ENCODE results near the gene HBQ1.
"Not testable (repeated sequence)": the region's sequence is repeated elsewhere in the genome, so short reads cannot be mapped to it uniquely, and the experiment has no call there.

Gene HBQ1

DNA sequence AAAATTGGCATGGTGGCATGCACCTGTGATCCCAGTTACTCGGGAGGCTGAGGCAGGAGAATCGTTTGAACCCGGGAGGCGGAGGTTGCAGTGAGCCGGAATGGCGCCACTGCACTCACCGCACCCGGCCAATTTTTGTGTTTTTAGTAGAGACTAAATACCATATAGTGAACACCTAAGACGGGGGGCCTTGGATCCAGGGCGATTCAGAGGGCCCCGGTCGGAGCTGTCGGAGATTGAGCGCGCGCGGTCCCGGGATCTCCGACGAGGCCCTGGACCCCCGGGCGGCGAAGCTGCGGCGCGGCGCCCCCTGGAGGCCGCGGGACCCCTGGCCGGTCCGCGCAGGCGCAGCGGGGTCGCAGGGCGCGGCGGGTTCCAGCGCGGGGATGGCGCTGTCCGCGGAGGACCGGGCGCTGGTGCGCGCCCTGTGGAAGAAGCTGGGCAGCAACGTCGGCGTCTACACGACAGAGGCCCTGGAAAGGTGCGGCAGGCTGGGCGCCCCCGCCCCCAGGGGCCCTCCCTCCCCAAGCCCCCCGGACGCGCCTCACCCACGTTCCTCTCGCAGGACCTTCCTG, at the start of gene HBQ1:
Gene HBQ1, plus strand, starts transcription at position 359 of the 575 bp plus-strand sequence. Its CDS starts 28 bp downstream, at position 387.
- DNase-seq, result peak; percentile 28

DNA sequence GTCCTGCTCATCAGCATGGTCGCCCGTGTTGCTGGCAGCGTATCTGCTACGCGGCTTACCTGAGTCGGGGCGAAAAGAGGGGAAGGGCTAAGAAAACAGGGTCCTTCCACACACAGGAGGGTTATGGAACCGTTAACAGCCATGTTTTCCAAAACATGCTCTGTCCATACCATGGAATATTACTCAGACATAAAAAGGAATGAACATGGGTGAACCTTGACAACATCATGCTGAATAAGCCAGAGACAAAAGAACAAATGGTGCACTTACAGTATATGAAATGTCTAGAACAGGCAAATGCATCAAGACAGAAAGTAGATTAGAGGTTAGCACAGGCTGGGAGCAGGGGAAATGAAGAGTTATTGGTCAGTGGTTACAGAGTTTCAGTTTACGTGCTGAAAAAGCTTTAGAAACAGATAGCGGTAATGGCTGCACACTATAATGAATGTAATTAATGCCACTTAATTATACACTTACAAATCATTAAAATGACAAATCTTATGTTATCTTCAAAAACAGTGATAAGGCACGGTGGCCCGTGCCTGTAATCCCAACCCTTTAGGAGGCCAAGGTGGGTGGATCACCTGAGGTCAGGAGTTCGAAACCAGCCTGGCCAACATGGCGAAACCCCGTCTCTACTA, 49.6 kb upstream of the HBQ1 start:
- DNase-seq, result no peak

DNA sequence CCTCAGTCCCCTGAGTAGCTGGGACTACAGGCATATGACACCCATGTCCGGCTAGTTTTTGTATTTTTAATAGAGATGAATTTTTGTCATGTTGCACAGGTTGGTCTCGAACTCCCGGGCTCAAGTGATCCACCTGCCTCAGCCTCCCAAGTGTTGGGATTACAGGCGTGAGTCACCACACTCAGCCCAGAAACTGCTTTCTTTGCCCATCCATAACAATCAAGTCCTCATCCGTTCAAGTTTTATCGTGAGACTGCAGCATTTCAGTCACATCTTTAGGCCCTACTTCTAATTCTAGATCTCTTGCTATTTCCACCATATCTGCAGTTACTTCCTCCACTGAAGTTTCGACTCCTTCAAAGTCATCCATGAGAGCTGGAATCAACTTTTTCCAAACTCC, 48.1 kb upstream of the HBQ1 start:
- no peak for DNase-seq

DNA sequence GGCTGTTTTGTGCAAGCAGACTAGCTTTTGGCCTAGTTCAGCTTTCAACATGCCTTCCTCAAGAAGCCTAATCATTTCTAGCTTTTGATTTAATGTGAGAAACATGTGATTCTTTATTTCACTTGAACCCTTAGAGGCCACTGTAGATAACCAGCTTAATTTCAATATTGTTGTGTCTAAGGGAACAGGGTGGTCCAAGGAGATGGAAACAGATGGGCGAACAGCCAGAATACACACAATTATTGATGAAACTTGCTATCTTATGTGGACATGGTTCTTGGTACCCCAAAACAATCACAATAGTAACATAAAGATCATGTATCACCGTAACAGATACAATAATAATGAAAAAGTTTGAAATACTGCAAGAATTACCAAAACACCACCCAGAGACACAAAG, 46.5 kb upstream of the HBQ1 start:
- no peak for DNase-seq

DNA sequence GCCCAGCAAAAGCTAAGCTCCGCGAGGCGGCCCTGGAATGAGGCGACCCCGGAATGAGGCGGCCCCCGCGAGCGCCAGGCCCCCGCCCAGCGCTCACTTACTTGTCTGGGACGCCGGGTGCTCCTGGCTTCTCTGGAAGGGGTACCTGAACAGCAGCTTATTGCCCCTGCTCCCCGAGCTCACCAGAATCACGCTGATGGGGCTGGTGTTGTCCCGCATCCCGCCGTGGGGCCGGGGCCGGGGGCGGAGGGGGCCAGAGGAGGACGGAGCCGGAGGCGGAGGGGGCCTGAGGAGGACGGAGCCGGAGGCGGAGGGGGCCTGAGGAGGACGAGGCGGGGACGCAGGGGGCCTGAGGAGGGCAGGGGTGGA, 42.2 kb upstream of the HBQ1 start:
- DNase-seq, result peak; percentile 9

DNA sequence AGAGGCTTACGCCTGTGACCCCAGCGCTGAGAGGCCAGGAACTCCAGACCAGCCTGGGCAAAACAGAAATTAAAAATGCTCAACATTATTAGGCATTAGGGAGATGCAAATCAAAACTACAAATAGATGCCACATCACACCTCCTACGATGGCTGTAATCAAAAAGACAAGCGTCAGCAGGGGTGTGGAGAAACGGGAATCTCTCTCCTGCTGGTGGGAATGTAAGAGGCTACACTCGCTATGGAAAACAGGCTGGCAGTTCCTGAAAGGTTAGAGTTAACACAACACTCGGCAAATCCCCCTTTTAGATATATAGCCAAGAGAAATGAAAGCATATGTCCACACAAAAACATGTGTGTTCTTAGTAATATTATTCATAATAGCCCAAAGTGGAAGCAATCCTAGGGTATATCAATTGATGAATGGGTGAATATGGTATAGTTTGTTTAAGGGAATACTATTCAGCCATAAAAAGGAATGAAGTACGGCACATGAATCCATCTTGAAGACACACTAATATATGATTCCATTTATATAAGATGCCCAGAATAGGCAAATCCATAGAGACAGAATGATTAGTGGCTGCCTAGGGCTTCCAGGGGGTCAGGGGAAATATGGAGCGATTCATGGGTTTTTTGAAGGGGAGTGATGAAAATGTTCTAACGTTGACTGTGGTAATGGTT, 39.9 kb upstream of the HBQ1 start:
- DNase-seq, result no peak

DNA sequence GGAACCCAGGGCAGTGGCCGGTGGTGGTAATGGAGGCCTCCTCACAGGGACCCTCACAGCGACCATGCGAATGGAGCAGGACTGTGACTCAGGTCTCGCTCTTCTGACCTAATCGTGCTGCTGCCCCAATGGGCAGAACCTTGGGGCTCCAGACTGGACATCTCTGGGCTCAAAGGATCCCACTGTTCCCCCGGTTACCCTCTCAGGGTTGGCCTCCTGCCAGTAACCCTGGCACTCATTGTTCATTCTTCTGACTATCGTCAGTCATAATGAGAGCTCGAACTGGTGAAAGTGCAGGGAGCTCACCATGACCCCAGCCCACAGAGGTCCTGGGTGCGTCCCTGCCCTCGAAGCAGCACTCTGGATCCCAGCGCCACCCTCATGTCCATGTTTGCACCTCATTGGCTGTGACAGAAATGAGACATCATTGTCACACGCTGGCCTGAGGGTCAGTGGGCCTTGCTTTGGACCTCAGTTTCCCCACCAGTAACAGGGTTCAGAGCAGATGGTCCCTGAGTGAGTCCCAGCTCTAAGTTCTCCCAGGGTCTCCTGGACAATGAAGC, 37.8 kb upstream of the HBQ1 start:
- DNase-seq, result no peak

DNA sequence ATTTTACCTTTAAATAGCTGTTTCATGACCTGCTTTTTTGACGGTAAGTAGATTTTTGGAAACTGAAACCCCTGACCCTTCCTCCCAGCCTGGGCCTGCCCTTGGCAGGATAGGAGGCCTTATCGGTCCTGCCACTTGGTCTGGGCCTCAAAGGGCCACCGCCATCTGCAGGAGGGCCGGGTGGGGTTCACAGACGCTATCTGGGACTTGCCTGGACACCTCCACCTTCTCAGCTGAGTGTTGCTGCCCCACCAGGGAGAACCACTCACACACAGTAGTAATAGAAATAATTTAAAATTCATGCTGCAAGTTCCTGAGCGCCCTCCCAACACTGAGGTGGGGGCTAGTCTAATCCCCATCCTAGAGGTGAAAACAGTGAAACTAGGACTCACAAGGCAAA, 37.2 kb upstream of the HBQ1 start:
- no peak for DNase-seq

DNA sequence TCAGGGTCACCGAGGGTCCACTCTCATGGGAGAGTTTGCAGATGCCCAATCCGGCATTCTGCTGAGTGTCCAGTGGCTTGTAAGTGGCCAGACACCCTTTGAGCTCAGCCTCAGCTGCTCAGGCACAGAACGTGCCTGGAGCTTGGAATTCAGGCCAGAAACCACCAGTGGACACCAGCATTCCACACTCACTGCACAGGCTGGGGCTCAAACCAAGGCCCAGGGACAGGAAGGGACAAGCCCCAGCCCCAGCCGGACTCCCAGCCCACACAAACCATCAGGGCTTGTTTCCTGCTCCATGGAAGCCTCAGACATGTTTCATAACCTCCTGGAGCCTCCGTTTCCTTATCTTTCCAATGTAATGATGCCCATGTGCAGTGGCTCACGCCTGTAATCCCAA, 36.8 kb upstream of the HBQ1 start:
- peak; percentile 20 for DNase-seq

DNA sequence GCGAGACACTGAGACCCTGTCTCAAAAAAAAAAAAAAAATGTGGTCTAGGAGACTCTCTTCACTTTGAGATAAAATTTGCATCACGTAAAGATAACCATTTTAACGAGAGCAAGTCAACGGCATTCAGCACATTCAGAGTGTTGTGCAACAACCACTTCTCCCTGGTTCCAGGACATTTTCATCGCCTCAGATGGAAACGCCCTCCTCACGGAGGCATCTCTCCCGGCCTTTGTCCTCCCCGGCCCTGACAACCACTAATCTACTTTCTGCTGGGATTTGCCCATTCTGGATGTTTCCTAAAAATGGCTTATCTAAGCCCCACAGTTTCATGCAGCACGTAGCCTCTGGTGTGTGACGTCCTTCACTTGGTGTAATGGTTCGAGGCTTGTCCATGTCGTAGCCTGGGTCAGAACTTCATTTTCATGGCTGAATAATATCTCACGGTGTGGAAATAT, 35.4 kb upstream of the HBQ1 start:
- DNase-seq, result no peak

DNA sequence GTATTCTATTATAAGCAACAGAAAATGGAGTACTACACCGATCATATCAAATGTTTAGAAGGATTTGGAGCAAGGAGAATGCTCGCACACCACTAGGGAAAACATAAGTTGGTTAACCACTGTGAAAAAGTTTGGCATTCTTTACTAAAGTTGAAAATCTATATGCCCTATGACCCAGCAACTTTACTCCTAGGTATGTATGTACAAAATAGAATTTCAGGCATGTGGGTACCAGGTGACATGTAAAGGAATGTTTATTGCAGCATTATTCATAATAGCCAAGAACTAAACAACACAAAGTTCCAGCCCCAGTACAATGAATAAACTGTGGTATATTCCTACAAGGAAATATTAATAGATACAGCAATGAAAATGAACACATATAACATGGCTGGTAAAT, 33.6 kb upstream of the HBQ1 start:
- no peak for DNase-seq

DNA sequence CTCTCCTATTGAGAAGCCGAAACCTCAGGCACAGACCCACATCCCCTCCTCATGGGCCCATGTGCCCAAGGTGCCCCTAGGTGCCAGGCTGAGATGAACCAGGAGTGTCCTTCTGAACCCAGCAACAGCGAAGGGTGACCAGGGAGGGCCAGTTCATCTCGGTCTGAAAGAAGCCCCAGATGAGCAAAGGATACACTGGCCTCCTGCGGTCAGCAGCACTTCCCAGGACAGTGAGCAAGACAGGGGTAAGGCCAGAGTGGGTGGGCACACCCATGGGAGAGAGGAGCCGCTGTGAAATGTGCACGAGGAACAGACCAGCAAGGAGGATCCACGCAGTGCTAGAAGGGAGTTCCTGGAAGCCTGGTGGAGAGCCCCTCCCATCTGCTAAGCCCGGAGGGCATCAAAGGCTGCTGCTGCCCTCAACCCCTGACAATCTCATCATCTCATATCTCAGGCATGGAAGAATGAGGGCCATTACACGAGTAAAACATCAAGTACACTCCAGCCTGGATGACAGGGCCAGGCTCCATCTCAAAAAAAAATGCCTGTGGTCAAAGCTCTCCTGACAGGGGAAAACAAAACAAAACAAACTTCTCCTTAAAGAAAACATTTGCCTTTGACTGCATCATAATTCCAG, 31.1 kb upstream of the HBQ1 start:
- peak; percentile 82 for DNase-seq

DNA sequence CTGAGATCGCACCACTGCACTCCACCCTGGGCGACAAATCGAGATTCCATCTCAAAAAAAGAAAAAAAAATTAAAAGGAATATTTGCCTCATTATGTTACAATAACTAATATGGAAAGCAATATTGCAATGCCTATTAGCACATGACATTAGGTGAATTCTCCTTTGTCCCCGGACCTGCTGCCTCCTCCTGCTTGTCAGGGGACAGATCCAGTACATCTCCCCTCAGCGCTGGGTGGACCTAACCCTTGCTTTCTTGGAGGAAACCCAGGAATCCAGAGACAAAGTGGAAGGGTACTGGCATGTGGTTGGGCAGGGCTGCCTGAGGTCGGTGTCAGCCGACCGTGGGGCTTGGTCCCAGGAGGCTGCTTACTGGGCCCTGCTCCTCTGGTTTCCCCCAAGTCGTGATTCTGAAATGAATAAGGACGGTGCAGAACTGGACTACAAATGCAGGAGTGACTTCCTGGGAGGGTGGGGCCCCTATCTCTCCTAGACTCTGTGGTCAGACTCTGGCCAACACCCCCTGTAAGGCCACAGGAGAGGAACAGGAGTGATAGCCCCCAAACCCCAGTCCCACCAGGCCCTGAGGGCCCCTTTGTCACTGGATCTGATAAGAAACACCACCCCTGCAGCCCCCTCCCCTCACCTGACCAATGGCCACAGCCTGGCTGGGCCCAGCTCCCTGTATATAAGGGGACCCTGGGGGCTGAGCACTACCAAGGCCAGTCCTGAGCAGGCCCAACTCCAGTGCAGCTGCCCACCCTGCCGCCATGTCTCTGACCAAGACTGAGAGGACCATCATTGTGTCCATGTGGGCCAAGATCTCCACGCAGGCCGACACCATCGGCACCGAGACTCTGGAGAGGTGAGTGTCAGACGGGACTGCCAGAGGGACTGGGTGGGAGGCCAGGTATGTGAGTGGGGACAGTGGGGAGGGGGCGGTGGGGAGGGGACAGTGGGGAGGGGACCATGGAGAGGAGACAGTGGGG, 27.8 kb upstream of the HBQ1 start, which contains the start of gene HBZ:
Gene HBZ, plus strand, starts transcription at position 504 of the 988 bp plus-strand sequence. Its CDS starts 266 bp downstream, at position 770.
- no peak for DNase-seq

DNA sequence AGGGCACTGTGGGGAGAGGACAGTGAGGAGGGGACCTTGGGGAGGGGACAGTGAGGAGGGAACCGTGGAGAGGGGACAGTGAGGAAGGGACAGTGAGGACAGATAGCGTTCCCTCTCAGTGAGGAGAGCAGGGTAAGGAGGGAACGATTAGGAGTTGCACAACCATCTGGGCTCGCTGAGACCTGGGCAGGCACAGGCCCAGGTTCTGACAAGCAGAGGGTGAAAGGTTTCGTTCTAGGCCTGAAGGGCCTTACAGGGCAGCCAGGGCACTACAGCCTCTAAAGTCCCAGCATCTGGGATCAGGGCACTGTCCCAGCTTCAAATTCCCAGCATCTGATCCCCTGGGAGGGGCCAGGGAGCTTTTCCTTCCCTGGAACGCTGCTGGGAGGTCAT, 27.1 kb upstream of the HBQ1 start:
- DNase-seq, result not testable (repeated sequence)

DNA sequence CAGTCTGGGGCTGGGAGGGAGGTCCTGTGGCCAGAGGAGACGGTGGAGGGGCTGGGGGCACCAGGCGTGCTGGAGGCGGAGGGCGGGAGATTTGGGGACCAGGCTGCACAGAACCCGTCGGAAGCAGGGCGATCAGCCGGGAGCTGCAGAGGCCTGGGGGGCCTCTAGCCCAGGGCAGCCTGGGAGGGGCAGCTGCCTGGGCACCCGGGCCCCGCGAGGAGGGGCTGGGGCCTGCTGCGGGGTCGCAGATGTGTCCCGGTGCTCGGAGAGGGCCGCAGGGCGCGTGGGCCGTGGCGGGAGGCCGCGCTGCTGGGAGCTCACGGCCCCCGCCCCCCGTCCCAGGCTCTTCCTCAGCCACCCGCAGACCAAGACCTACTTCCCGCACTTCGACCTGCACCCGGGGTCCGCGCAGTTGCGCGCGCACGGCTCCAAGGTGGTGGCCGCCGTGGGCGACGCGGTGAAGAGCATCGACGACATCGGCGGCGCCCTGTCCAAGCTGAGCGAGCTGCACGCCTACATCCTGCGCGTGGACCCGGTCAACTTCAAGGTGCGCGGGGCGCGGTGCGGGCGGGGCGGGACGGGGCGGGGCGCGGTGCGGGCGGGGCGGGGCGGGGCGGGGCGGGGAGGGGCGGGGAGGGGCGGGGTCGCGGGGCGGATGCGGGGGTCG, 26.6 kb upstream of the HBQ1 start:
- DNase-seq, result not testable (repeated sequence)

DNA sequence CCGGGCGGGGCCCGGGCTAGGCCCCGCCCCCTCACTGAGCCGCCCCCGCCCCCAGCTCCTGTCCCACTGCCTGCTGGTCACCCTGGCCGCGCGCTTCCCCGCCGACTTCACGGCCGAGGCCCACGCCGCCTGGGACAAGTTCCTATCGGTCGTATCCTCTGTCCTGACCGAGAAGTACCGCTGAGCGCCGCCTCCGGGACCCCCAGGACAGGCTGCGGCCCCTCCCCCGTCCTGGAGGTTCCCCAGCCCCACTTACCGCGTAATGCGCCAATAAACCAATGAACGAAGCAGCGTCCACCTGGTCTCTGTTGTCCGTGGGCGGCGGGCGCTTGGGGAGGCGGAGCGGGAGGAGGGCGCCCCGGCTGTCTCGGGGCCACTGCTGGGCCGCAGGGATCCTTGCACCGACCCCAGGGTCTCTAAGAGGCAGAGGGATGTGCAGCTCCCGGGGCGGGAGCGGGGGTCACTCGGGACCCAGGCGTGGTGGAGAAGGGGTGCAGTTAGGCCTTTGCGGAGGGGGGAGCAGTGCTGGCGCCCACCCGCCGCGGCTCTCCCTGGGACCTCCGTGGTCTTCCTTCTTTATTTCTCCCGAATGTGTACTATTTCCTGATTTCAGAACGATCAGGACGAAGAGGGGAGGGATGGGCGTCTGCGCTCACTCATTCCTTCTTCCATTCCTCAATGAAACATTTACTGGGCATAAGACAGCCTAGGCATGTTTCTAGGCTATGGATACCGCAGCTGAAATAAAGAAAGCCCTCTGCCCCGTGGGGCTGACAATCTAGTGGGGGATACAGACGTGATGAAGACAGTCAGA, 25.8 kb upstream of the HBQ1 start:
- DNase-seq, result peak; percentile 29

DNA sequence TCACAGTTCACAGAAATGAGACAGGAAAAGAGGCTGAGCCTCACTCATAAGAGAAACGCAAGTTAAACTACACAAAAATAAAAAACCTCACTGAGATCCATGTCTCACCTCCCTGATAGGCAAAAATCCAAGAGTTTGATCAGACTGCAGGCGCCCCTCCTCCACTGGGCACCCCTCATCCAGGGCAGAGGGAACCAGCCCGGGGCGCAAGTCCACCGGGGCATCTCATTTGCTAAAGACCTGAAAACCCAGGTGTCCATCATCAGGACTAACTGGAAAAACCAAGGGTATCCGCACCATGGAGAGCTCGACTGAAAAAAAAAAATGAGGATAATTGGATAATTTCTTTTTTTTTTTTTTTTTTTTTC, 25.2 kb upstream of the HBQ1 start:
- DNase-seq, result no peak

DNA sequence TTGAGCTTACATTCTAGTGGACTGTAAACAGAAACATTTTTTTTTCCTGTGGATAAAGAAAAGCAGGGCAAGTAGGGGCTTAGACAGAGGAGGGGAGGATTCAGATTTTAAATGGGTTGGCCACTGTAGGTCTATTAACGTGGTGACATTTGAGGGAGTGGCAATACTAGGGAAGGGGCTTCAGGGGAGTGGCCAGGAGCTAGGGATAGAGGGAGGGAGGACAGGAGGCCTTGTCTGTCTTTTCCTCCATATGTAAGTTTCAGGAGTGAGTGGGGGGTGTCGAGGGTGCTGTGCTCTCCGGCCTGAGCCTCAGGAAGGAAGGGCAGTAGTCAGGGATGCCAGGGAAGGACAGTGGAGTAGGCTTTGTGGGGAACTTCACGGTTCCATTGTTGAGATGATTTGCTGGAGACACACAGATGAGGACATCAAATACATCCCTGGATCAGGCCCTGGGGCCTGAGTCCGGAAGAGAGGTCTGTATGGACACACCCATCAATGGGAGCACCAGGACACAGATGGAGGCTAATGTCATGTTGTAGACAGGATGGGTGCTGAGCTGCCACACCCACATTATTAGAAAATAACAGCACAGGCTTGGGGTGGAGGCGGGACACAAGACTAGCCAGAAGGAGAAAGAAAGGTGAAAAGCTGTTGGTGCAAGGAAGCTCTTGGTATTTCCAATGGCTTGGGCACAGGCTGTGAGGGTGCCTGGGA, 21.0 kb upstream of the HBQ1 start:
- DNase-seq, result no peak

DNA sequence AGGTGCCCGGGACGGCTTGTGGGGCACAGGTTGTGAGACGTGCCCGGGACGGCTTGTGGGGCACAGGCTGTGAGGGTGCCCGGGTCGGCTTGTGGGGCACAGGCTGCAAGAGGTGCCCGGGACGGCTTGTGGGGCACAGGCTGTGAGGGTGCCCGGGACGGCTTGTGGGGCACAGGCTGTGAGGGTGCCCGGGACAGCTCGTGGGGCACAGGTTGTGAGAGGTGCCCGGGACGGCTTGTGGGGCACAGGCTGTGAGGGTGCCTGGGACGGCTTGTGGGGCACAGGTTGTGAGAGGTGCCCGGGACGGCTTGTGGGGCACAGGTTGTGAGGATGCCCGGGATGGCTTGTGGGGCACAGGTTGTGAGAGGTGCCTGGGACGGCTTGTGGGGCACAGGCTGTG, 20.0 kb upstream of the HBQ1 start:
- DNase-seq, result not testable (repeated sequence)

DNA sequence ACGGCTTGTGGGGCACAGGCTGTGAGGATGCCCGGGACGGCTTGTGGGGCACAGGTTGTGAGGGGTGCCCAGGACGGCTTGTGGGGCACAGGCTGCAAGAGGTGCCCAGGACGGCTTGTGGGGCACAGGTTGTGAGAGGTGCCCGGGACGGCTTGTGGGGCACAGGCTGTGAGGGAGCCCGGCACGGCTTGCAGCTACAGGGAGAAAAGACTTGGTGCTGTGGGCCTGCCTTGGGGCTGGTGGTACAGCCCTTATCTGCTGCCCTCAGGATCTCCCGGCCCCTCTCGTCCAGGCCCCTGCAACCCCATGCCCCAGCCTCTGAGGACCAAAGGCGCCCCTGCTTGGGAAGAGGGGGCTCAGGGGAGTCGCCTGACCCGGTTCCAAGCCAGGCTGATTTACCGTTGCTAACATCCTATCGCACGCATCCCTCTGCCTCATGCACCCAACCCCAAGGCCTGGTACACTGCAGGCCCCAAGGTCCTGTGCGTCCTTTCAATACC, 19.5 kb upstream of the HBQ1 start:
- DNase-seq, result no peak

Measured in EL (cell line).